GM21619 (cell line): ENCODE data around the gene KCNS1.

Source experiments
- ATAC-seq: cut with Tn5 transposase; IDR thresholded peaks from one replicate; pipeline ENCODE4 v1.9.1; 2021; ENCODE audit not compliant: unreplicated experiment

KCNS1 gene

GRCh38 chr20:45052698-45053429 lies 48.1 kb downstream of the KCNS1 start:
- no peak for ATAC-seq

GRCh38 chr20:45051204-45052060 lies 49.5 kb downstream of the KCNS1 start:
- no peak for ATAC-seq

GRCh38 chr20:45049904-45050471 lies 50.9 kb downstream of the KCNS1 start:
- no peak for ATAC-seq

- ATAC-seq, result no peak
Observed at GRCh38 chr20:45049438-45049837, 51.5 kb downstream of the KCNS1 start.

- ATAC-seq, result no peak
Observed at GRCh38 chr20:45047581-45048119, 53.3 kb downstream of the KCNS1 start.

GRCh38 chr20:45044601-45045000 lies 56.3 kb downstream of the KCNS1 start:
- ATAC-seq, result no peak

- peak; percentile 64 for ATAC-seq
Observed at GRCh38 chr20:45044084-45044573, 56.8 kb downstream of the KCNS1 start.

- ATAC-seq, result no peak
Observed at GRCh38 chr20:45042978-45043377, 57.9 kb downstream of the KCNS1 start.
